ENCODE data around the gene TMEM163.

DNA sequence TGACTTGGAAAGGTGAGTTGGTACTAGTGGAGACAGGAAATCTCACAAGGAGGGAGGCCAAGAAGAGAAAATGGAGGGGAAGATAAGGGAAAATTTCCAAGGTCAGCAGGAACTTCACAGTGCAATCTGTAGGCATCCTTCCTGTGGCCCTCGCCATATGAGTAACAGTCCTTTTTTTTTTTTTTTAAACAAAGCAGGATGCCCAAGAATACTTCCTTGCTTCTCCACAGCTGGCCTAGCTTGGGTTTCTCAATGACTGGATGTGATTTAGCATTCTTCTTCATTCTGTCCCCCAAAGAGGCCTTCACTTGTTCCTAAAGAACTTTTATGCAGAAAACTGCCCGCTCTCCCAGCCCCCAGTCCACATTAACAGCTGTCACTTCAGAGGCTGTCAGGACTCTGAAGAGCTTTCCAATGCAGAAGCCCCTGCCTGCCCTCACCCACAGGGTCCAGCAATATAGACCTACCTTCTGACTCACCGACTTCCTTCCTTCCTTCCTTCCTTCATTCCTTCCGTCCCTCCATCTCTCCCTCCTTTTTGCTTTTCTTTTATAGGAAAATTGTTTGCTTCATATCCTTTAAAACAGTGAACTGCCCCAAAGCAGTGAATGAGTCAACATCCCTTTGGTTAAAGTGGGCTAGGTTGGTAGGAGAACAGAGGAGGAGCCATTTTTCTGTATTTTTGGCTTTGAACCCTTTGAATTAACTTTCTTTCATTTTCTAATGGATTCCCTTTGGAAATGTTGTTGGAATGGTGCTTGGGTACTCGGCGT lies 292.9 kb downstream of the TMEM163 start:
- TF ChIP-seq, protein P1, sequence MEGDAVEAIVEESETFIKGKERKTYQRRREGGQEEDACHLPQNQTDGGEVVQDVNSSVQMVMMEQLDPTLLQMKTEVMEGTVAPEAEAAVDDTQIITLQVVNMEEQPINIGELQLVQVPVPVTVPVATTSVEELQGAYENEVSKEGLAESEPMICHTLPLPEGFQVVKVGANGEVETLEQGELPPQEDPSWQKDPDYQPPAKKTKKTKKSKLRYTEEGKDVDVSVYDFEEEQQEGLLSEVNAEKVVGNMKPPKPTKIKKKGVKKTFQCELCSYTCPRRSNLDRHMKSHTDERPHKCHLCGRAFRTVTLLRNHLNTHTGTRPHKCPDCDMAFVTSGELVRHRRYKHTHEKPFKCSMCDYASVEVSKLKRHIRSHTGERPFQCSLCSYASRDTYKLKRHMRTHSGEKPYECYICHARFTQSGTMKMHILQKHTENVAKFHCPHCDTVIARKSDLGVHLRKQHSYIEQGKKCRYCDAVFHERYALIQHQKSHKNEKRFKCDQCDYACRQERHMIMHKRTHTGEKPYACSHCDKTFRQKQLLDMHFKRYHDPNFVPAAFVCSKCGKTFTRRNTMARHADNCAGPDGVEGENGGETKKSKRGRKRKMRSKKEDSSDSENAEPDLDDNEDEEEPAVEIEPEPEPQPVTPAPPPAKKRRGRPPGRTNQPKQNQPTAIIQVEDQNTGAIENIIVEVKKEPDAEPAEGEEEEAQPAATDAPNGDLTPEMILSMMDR (IDR thresholded peaks at IDR 0.05): no peak
- TF ChIP-seq EP300 (IDR thresholded peaks at IDR 0.05) (no peak), POLR2A (IDR thresholded peaks at IDR 0.05) (no peak)
